DMS79 (cell line): Measurements from ENCODE around the gene PLEKHS1.

Experiments used
- DNase-seq: peaks from one replicate; lab custom pipeline; 2025; lab: John Stamatoyannopoulos, UW

PLEKHS1 gene

GRCh38 chr10:113751181-113751732 lies at the start of gene PLEKHS1:
Gene PLEKHS1 (plus strand): TSS chr10:113751682. CDS start chr10:113755278, 3,596 bp downstream.
- no peak for DNase-seq

- no peak for DNase-seq
Measured at GRCh38 chr10:113704637-113705343, 46.7 kb upstream of the PLEKHS1 start.

DNA sequence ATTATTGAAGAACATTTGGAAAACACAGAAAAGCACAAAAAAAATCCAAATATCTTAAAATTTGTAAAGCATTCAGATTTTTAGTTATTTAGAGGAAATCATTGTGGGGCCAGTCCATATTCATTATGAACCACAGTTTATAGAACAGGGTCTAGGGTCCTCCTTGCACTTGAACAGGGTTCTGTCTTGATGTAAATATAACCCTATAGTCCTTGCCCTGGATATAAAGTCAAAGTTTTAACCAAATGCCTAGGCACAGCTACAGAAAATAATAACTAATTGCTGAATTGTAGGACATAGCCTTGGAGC lies 46.2 kb upstream of the PLEKHS1 start:
- DNase-seq, result no peak

GRCh38 chr10:113706623-113707022 lies 44.9 kb upstream of the PLEKHS1 start:
- no peak for DNase-seq

GRCh38 chr10:113708640-113709039 lies 42.8 kb upstream of the PLEKHS1 start:
- DNase-seq, result peak; percentile 24

DNA sequence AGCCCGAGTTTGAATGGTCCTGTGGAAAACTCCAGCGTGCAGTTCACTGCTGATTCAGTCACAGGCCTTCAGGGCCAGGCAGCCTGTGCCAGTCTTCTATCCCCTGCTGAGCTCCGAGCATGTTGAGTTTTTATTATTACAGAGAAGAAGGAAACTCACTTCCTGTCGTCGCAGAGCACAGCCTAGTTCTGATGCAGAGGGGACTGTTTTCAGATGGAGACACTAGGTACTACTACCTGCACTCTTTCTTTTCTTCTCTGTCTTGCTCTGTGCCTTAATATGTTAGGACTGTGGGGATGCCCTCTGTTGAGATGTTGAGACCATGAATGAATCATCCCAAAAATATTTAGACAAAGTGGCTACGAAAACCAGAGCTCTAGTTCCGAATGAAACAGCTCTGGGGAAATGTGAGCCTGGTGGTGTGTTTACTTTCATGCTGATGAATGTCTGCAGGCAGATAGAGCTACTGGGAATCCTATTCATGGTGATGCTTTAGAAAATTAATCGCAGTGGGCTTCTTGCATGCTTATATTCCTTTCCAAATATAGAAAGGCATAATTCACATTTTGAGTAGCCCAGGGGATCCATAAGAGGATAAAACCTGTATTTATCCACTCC lies 42.2 kb upstream of the PLEKHS1 start:
- DNase-seq, result peak; percentile 3

GRCh38 chr10:113711142-113711541 lies 40.3 kb upstream of the PLEKHS1 start:
- DNase-seq, result no peak

- DNase-seq, result no peak
Measured at GRCh38 chr10:113712024-113712423, 39.5 kb upstream of the PLEKHS1 start.

GRCh38 chr10:113712755-113713639 lies 38.5 kb upstream of the PLEKHS1 start:
- DNase-seq, result no peak

DNA sequence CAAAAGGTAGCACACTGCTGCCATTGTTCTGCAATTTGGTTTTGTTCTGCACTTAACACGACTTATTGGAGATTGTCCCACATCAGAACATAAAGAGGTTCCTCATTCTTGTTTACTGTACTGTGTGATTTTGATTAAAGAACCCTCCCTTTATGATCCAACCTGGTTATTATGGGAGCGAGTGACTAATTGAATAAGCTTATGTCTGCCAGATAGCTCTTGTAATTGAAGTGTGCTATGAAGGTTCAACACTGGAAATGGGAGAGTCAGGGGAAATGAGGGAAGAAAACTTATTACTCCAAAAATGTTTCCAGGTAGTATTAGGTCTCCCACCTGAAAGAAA lies 37.9 kb upstream of the PLEKHS1 start:
- DNase-seq, result no peak

DNA sequence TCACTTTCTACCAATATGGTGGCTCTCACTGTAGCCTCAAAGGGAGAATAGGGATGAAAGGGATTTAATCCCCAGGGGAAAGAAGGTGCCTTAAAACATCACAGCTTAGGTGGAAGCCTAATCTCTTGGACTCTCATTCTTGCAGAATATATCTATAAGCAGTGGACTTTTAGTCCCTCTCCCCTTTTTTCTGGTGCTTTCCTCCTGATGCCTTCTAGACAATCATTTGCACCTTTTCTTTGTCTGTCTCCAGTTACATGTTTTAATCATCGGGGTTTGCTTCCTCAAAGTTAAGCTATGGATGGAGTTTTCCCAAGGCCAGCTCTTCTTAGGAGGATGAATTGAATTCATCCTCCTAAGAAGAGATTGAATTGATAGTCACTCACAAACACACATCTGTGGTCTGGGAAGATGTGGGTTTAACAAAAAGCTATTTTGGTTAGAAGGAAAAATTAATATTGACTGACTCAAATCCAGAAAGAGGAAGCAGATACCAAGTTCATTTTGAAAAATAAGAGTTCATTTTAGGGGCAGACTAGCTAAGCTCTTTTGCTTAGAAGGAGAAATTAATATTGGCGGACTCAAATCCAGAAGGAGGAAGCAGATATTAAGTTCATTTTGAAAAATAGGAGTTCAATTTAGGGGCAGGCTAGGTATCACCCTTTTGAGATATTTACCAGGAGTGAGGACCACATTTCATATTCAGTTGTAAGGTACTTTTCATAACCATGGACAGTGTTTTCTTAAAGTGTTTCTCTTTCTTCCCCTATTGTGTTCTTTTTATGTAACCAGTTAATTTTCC lies 35.2 kb upstream of the PLEKHS1 start:
- DNase-seq, result no peak

GRCh38 chr10:113718969-113719822 lies 32.3 kb upstream of the PLEKHS1 start:
- no peak for DNase-seq

DNA sequence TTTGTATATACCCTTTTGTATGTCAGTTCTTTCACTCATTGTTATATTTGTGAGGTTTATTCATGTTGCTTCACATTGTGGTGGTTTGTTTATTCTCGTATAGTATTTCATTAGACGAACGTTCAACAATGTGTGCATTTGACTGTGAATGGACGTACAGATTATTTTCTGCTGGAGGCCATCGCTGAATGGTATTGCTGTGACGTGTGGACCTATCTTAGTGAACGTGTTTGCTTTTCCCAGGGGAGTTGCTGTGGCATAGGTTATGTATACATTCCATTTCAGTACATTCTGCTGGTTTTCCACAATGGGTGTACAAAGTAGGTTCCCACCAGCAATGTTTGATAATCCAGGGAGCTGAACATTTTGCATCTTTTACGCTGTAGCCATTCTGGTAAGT lies 31.1 kb upstream of the PLEKHS1 start:
- no peak for DNase-seq

DNA sequence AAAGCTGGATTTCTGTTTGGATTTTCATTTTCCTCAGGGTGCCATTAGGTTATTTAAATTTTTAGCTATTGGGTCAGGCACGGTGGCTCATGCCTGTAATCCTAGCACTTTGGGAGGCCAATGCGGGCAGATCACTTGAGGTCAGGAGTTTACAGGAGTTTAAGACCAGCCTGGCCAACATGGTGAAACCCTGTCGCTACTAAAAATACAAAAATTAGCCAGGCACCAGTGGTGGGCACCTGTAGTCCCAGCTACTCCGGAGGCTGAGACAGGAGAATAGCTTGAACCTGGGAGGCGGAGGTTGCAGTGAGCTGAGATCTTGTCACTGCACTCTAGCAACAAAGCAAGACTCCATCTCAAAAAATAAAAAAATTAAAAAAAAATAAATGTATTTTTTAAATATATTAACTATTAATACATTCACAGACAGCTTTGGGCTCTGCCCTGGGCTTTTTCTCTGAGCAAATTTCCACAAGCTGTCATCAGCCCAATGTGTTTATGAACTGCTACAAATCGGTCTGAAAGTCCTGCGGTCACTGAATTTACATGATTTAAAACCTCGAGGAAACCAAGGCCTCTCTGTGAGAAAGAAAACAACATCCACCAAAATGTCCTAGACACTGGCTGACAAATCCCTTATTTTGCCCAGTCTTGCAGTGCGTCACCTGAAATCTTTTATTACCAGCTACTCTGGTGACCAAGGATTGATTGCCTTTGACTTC lies 19.2 kb upstream of the PLEKHS1 start:
- no peak for DNase-seq

- DNase-seq, result no peak
Measured at GRCh38 chr10:113732966-113733365, 18.5 kb upstream of the PLEKHS1 start.

- no peak for DNase-seq
Measured at GRCh38 chr10:113733635-113734034, 17.8 kb upstream of the PLEKHS1 start.

DNA sequence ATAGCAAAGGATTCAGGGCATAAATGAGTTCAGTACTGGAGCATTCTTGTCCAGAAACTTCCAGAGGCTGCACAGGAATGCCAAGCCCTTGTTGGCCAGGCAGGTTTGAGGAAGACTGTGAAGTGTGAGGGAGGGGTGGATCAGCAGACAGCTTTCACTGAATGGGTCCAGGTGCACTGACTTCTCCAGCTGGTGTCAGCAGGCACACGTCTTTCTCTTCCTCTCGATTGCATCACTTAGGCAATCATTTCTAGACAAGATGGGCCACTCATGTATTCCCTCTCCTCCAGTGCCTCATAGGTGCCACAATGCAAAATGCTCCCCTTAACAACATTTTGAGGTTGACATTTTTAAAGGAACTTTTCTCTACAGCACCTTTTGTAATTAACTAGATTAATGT lies 15.6 kb upstream of the PLEKHS1 start:
- DNase-seq, result no peak

GRCh38 chr10:113736576-113736975 lies 14.9 kb upstream of the PLEKHS1 start:
- DNase-seq, result no peak

- DNase-seq, result no peak
Measured at GRCh38 chr10:113739031-113739430, 12.5 kb upstream of the PLEKHS1 start.

DNA sequence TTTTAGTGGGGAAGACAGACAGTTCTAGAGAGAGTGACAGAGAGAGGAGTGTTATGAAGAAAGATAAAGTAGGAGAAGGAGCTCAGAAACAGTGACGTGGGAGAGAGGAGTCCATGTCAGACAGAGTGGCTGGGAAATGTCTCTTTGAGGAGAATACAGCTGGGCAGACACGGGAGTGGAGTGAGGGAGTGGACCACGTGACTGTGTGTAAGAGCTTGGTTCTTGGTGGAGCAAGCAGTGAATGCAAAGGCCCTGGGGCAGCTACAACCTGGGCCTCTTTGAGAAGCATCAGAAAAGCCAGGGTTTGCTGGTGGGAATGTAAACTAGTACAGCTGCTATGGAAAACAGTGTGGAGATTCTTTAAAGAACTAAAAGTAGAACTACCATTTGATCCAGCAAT lies 11.9 kb upstream of the PLEKHS1 start:
- no peak for DNase-seq
